ENCODE data around the gene RAB3A.

- no peak for TF ChIP-seq POLR2AphosphoS5 (IDR thresholded peaks at IDR 0.05; ENCODE audit: low read depth, low read length)
- no peak for TF ChIP-seq TAF1 (IDR thresholded peaks at IDR 0.05; ENCODE audit: borderline replicate concordance, insufficient read depth, low read length)
- TF ChIP-seq, protein P1, sequence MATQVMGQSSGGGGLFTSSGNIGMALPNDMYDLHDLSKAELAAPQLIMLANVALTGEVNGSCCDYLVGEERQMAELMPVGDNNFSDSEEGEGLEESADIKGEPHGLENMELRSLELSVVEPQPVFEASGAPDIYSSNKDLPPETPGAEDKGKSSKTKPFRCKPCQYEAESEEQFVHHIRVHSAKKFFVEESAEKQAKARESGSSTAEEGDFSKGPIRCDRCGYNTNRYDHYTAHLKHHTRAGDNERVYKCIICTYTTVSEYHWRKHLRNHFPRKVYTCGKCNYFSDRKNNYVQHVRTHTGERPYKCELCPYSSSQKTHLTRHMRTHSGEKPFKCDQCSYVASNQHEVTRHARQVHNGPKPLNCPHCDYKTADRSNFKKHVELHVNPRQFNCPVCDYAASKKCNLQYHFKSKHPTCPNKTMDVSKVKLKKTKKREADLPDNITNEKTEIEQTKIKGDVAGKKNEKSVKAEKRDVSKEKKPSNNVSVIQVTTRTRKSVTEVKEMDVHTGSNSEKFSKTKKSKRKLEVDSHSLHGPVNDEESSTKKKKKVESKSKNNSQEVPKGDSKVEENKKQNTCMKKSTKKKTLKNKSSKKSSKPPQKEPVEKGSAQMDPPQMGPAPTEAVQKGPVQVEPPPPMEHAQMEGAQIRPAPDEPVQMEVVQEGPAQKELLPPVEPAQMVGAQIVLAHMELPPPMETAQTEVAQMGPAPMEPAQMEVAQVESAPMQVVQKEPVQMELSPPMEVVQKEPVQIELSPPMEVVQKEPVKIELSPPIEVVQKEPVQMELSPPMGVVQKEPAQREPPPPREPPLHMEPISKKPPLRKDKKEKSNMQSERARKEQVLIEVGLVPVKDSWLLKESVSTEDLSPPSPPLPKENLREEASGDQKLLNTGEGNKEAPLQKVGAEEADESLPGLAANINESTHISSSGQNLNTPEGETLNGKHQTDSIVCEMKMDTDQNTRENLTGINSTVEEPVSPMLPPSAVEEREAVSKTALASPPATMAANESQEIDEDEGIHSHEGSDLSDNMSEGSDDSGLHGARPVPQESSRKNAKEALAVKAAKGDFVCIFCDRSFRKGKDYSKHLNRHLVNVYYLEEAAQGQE (IDR thresholded peaks at IDR 0.05; ENCODE audit: insufficient read depth in 1 of 2, low read depth in 2 of 2, low read length in 2 of 2): no peak
Measured at GRCh38 chr19:18160493-18160970, 43.3 kb downstream of the RAB3A start.

Data from PFSK-1 (cell line).